GM21825 (cell line): ENCODE data around the gene CEP83.
"Not testable (repeated sequence)": the region's sequence is repeated elsewhere in the genome, so short reads cannot be mapped to it uniquely, and the experiment has no call there.

Source experiments
- ATAC-seq: cut with Tn5 transposase; IDR thresholded peaks from one replicate; pipeline ENCODE4 v1.9.1; 2021; ENCODE audit warnings: mild to moderate bottlenecking, moderate library complexity; ENCODE audit not compliant: unreplicated experiment

Gene CEP83

GRCh38 chr12:94459728-94460615 lies at the start of gene CEP83:
Gene CEP83, minus strand, starts transcription at chr12:94459867. Its CDS starts 47,377 bp downstream, at chr12:94412490.
- peak; percentile 98 for ATAC-seq

- no peak for ATAC-seq
Measured at GRCh38 chr12:94509317-94509716, 49.6 kb upstream of the CEP83 start.

- no peak for ATAC-seq
Measured at GRCh38 chr12:94507455-94507854, 47.8 kb upstream of the CEP83 start.

GRCh38 chr12:94504386-94504785 lies 44.7 kb upstream of the CEP83 start:
- no peak for ATAC-seq

- no peak for ATAC-seq
Measured at GRCh38 chr12:94503619-94504018, 44.0 kb upstream of the CEP83 start.

- no peak for ATAC-seq
Measured at GRCh38 chr12:94500831-94501567, 41.3 kb upstream of the CEP83 start.

- ATAC-seq, result no peak
Measured at GRCh38 chr12:94498698-94499097, 39.0 kb upstream of the CEP83 start.

- no peak for ATAC-seq
Measured at GRCh38 chr12:94498073-94498472, 38.4 kb upstream of the CEP83 start.

GRCh38 chr12:94495445-94496115 lies 35.9 kb upstream of the CEP83 start:
- no peak for ATAC-seq

GRCh38 chr12:94491489-94491888 lies 31.8 kb upstream of the CEP83 start:
- ATAC-seq, result no peak

- peak; percentile 98 for ATAC-seq
Measured at GRCh38 chr12:94488463-94488862, 28.8 kb upstream of the CEP83 start.

- no peak for ATAC-seq
Measured at GRCh38 chr12:94481734-94482133, 22.1 kb upstream of the CEP83 start.

GRCh38 chr12:94469522-94469921 lies 9.9 kb upstream of the CEP83 start:
- no peak for ATAC-seq

- ATAC-seq, result no peak
Measured at GRCh38 chr12:94460616-94460959, 921 bp upstream of the CEP83 start.

GRCh38 chr12:94458877-94459727 lies 565 bp downstream of the CEP83 start:
- no peak for ATAC-seq

- no peak for ATAC-seq
Measured at GRCh38 chr12:94457311-94457710, 2.4 kb downstream of the CEP83 start.

GRCh38 chr12:94454318-94454717 lies 5.3 kb downstream of the CEP83 start:
- ATAC-seq, result not testable (repeated sequence)

GRCh38 chr12:94445662-94446061 lies 14.0 kb downstream of the CEP83 start:
- no peak for ATAC-seq

GRCh38 chr12:94437303-94437702 lies 22.4 kb downstream of the CEP83 start:
- no peak for ATAC-seq

- ATAC-seq, result peak; percentile 59
Measured at GRCh38 chr12:94435511-94435927, 24.1 kb downstream of the CEP83 start.

GRCh38 chr12:94434171-94434570 lies 25.5 kb downstream of the CEP83 start:
- no peak for ATAC-seq
